GM18870 (cell line): ENCODE measurements around the gene TAS2R39.

Source experiments
- ATAC-seq: cut with Tn5 transposase; IDR thresholded peaks from one replicate; pipeline ENCODE4 v1.9.1; 2021; ENCODE audit warnings: moderate library complexity; ENCODE audit not compliant: unreplicated experiment

TAS2R39 gene

GRCh38 chr7:143214789-143215679 lies 31.8 kb downstream of the TAS2R39 start:
- ATAC-seq = peak; percentile 94

GRCh38 chr7:143216151-143216550 lies 32.9 kb downstream of the TAS2R39 start:
- no peak for ATAC-seq

GRCh38 chr7:143216686-143217085 lies 33.5 kb downstream of the TAS2R39 start:
- ATAC-seq = no peak

GRCh38 chr7:143217806-143218205 lies 34.6 kb downstream of the TAS2R39 start:
- no peak for ATAC-seq

GRCh38 chr7:143221286-143221685 lies 38.1 kb downstream of the TAS2R39 start:
- ATAC-seq = no peak

- no peak for ATAC-seq
Measured at GRCh38 chr7:143221737-143222136, 38.5 kb downstream of the TAS2R39 start, which contains the start of gene TAS2R40. Gene TAS2R40, plus strand, starts transcription at chr7:143222037. Its CDS starts 42 bp downstream, at chr7:143222079.

- ATAC-seq = no peak
Measured at GRCh38 chr7:143222782-143223181, 39.6 kb downstream of the TAS2R39 start.

- no peak for ATAC-seq
Measured at GRCh38 chr7:143223784-143224183, 40.6 kb downstream of the TAS2R39 start.

GRCh38 chr7:143225047-143225446 lies 41.8 kb downstream of the TAS2R39 start:
- ATAC-seq = no peak

GRCh38 chr7:143227806-143228205 lies 44.6 kb downstream of the TAS2R39 start:
- no peak for ATAC-seq

- no peak for ATAC-seq
Measured at GRCh38 chr7:143229054-143229790, 46.0 kb downstream of the TAS2R39 start.

GRCh38 chr7:143230602-143231457 lies 47.6 kb downstream of the TAS2R39 start:
- no peak for ATAC-seq
